Ovary (tissue), 3 donors: Measurements from ENCODE around the gene PALLD.

Source experiments
- EP300 ChIP-seq: sonication (generic); formaldehyde crosslinking; IDR thresholded peaks from one replicate; pipeline ENCODE4 v1.6.1; 2017; ENCODE audit warnings: antibody characterized with exemption
- TF ChIP-seq, protein P1 (sequence below), 3 donors: fragments of 450-650 bp in 2 of 3; fragments of 200-600 bp in 1 of 3; IDR thresholded peaks; one replicate each; pipeline versions ENCODE4 v1.5.1 to v1.8.0; 2016 to 2022; ENCODE audit warnings: antibody characterized with exemption in 3 of 3, mild to moderate bottlenecking in 1 of 3
- donor health status: DM: no; HTN: no; CAD: no.

DNA sequence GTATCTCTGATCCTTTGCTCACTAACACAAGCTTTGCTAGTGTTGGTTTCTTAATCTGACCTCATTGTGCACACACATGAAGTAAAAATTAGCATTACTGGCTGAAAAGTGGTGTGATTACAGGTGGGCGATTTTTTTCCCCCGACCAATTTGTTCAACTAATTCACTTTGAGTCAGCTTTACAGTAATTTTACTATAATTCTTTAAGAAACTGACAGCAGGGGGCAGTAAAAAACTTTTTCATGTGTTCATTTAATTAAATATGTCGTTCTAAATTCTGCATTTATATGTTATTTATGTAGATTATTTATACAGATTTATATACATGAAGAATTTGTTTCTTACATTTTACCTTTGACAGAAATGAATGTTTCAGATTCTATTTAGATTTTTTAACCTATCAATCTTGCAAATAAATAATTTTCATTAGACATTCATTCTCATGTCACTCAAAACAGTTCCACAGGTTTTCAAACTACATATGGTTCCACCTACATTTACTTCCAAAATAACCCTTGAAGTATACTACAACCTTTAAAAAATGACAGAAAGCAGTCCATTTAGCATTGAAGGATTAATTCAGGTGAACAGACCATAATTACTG lies 17.5 kb downstream of the PALLD start:
- TF ChIP-seq, protein P1, sequence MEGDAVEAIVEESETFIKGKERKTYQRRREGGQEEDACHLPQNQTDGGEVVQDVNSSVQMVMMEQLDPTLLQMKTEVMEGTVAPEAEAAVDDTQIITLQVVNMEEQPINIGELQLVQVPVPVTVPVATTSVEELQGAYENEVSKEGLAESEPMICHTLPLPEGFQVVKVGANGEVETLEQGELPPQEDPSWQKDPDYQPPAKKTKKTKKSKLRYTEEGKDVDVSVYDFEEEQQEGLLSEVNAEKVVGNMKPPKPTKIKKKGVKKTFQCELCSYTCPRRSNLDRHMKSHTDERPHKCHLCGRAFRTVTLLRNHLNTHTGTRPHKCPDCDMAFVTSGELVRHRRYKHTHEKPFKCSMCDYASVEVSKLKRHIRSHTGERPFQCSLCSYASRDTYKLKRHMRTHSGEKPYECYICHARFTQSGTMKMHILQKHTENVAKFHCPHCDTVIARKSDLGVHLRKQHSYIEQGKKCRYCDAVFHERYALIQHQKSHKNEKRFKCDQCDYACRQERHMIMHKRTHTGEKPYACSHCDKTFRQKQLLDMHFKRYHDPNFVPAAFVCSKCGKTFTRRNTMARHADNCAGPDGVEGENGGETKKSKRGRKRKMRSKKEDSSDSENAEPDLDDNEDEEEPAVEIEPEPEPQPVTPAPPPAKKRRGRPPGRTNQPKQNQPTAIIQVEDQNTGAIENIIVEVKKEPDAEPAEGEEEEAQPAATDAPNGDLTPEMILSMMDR (IDR thresholded peaks at IDR 0.05) = peak in 1 of 3 donors; percentile 16
- no peak for TF ChIP-seq EP300
